ENCODE data around the gene CFAP53. TPM values are rescaled to one million over a fixed set of nuclear protein-coding genes. Genes with fewer than 3 reads are reported as not detected.
"Not testable (repeated sequence)": the region's sequence is repeated elsewhere in the genome, so short reads cannot be mapped to it uniquely, and the experiment has no call there.

The CFAP53 gene
- total RNA-seq, 1 donor from 2014 or later = 0.26 TPM

- no peak for DNase-seq (ENCODE audit: low read depth)
- Histone ChIP-seq H3K4me3 (ENCODE audit: low read depth, low read length) (no peak overlapping the region), H3K27me3 (ENCODE audit: control insufficient read depth, insufficient read depth, low read length) (no peaks in the 10 kb centered on the region), H3K36me3 (ENCODE audit: control insufficient read depth, insufficient read depth, low read length) (no peaks in the 10 kb centered on the region)
- no peak for FAIRE-seq
- TF ChIP-seq, protein P1, sequence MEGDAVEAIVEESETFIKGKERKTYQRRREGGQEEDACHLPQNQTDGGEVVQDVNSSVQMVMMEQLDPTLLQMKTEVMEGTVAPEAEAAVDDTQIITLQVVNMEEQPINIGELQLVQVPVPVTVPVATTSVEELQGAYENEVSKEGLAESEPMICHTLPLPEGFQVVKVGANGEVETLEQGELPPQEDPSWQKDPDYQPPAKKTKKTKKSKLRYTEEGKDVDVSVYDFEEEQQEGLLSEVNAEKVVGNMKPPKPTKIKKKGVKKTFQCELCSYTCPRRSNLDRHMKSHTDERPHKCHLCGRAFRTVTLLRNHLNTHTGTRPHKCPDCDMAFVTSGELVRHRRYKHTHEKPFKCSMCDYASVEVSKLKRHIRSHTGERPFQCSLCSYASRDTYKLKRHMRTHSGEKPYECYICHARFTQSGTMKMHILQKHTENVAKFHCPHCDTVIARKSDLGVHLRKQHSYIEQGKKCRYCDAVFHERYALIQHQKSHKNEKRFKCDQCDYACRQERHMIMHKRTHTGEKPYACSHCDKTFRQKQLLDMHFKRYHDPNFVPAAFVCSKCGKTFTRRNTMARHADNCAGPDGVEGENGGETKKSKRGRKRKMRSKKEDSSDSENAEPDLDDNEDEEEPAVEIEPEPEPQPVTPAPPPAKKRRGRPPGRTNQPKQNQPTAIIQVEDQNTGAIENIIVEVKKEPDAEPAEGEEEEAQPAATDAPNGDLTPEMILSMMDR (IDR thresholded peaks at IDR 0.05; ENCODE audit: insufficient read depth, low read length, severe bottlenecking) = no peak
Measured at GRCh38 chr18:50249576-50249975, 16.7 kb downstream of the CFAP53 start.

DNA sequence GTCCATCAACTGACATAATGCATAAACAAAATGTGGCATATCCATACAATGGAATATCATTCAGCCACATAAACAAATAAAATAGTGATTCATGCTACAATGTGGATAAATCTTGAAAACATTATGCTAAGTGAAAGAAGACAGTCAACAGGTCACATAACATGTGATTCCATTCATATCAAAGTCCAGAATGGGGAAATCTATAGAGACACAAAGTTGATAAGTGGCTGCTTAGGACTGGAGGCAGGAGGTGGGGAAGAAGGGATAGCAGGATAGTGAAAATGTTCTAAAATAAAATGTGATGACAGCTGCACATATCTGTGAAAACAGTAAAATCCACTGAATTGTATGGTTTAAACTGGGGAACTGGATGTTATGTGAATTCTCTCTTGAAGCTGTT lies 18.7 kb downstream of the CFAP53 start:
- TF ChIP-seq, protein P1 (IDR thresholded peaks at IDR 0.05; ENCODE audit: insufficient read depth, low read length, severe bottlenecking) = no peak
- FAIRE-seq = no peak
- Histone ChIP-seq H3K27me3 (ENCODE audit: control insufficient read depth, insufficient read depth, low read length) (no peaks in the 10 kb centered on the region), H3K36me3 (ENCODE audit: control insufficient read depth, insufficient read depth, low read length) (no peaks in the 10 kb centered on the region), H3K4me3 (ENCODE audit: low read depth, low read length) (no peak overlapping the region)
- no peak for DNase-seq (ENCODE audit: low read depth)

DNA sequence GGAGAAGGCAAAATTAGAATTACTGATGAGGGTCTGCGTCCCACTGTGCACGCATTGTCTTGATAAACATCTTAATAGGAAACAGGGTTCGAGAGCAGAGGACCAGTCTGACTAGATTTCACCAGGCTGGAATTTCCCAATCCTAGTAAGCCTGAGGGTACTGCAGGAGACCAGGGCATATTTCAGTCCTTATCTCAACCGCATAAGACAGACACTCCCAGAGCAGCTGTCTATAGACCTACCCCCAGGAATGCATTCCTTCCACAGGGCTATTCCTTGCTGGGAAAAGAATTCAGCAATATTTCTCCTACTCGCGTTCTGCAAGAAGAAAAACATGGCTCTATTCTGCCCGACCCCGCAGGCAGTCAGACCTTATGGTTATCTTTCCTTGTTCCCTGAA lies 24.5 kb downstream of the CFAP53 start:
- not testable (repeated sequence) for H3K4me3 ChIP-seq (ENCODE audit: low read depth, low read length); H3K36me3 ChIP-seq (ENCODE audit: control insufficient read depth, insufficient read depth, low read length); DNase-seq (ENCODE audit: low read depth); H3K27me3 ChIP-seq (ENCODE audit: control insufficient read depth, insufficient read depth, low read length); FAIRE-seq

- Histone ChIP-seq H3K27me3 (ENCODE audit: control insufficient read depth, insufficient read depth, low read length) (no peaks in the 10 kb centered on the region), H3K4me3 (ENCODE audit: low read depth, low read length) (no peak overlapping the region), H3K36me3 (ENCODE audit: control insufficient read depth, insufficient read depth, low read length) (no peaks in the 10 kb centered on the region)
- DNase-seq (ENCODE audit: low read depth) = peak; percentile 93
- TF ChIP-seq, protein P1 (IDR thresholded peaks at IDR 0.05; ENCODE audit: insufficient read depth, low read length, severe bottlenecking) = no peak
- FAIRE-seq = peak; percentile 66
Measured at GRCh38 chr18:50240080-50240563, 26.2 kb downstream of the CFAP53 start.

GRCh38 chr18:50232419-50232818 lies 33.9 kb downstream of the CFAP53 start:
- H3K27me3 ChIP-seq (ENCODE audit: control insufficient read depth, insufficient read depth, low read length) = no peaks in the 10 kb centered on the region
- H3K4me3 ChIP-seq (ENCODE audit: low read depth, low read length) = no peak overlapping the region
- no peaks in the 10 kb centered on the region for H3K36me3 ChIP-seq (ENCODE audit: control insufficient read depth, insufficient read depth, low read length)
- no peak for DNase-seq (ENCODE audit: low read depth)
- no peak for FAIRE-seq
- TF ChIP-seq, protein P1 (IDR thresholded peaks at IDR 0.05; ENCODE audit: insufficient read depth, low read length, severe bottlenecking) = no peak

- TF ChIP-seq, protein P1 (IDR thresholded peaks at IDR 0.05; ENCODE audit: insufficient read depth, low read length, severe bottlenecking) = no peak
- Histone ChIP-seq H3K4me3 (ENCODE audit: low read depth, low read length) (no peak overlapping the region), H3K36me3 (ENCODE audit: control insufficient read depth, insufficient read depth, low read length) (no peaks in the 10 kb centered on the region), H3K27me3 (ENCODE audit: control insufficient read depth, insufficient read depth, low read length) (no peaks in the 10 kb centered on the region)
- peak; percentile 98 for FAIRE-seq
- peak; percentile 93 for DNase-seq (ENCODE audit: low read depth)
Measured at GRCh38 chr18:50231621-50232020, 34.7 kb downstream of the CFAP53 start.

DNA sequence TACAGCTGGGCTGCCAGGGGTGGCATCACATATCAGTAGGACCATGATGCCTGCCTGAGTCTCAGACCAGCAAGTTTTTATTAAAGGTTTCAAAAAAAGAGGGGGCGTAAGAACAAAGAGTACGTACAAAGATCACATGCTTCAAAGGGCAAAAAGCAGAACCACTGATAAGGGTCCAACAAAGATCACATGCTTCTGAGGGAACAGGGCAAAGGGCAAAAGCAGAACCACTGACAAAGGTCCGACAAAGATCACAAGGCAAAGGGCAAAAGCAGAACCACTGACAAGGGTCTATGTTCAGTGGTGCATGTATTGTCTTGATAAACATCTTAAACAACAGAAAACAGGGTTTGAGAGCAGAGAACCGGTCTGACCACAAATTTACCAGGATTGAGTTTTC lies 46.0 kb downstream of the CFAP53 start:
- FAIRE-seq; H3K36me3 ChIP-seq (ENCODE audit: control insufficient read depth, insufficient read depth, low read length): not testable (repeated sequence)

More for the DNA sequence above, 46.0 kb downstream of the CFAP53 start:
- not testable (repeated sequence) for H3K4me3 ChIP-seq (ENCODE audit: low read depth, low read length); DNase-seq (ENCODE audit: low read depth); H3K27me3 ChIP-seq (ENCODE audit: control insufficient read depth, insufficient read depth, low read length)
